Parathyroid adenoma (tissue), 2 donors: Measurements from ENCODE around the gene MBTPS1.

Experiments
- H2AFZ ChIP-seq: fragments of 300-600 bp; sonication (generic); one replicate; pipeline ENCODE4 v1.7.0; 2017; ENCODE audit warnings: antibody characterized with exemption, mild to moderate bottlenecking
- H3K27ac ChIP-seq: fragments of 300-600 bp; sonication (generic); one replicate; pipeline ENCODE4 v1.7.0; 2017
- H3K27me3 ChIP-seq: fragments of 300-600 bp; sonication (generic); one replicate; pipeline ENCODE4 v1.7.0; 2017; ENCODE audit warnings: low read length; ENCODE audit not compliant: control insufficient read depth, insufficient read depth
- H3K36me3 ChIP-seq: fragments of 300-600 bp; sonication (generic); one replicate; pipeline ENCODE4 v1.7.0; 2017; ENCODE audit warnings: low read length; ENCODE audit not compliant: control insufficient read depth, insufficient read depth
- H3K4me1 ChIP-seq: fragments of 300-600 bp; sonication (generic); one replicate; pipeline ENCODE4 v1.7.0; 2017; ENCODE audit warnings: control low read depth
- H3K4me2 ChIP-seq: fragments of 300-600 bp; sonication (generic); one replicate; pipeline ENCODE4 v1.7.0; 2017; ENCODE audit warnings: low read length
- H3K4me3 ChIP-seq: fragments of 300-600 bp; sonication (generic); one replicate; pipeline ENCODE4 v1.7.0; 2017; ENCODE audit warnings: low read depth, low read length
- H3K79me2 ChIP-seq: fragments of 300-600 bp; sonication (generic); one replicate; pipeline ENCODE4 v1.7.0; 2017; ENCODE audit warnings: control low read depth
- H3K9ac ChIP-seq: fragments of 300-600 bp; sonication (generic); one replicate; pipeline ENCODE4 v1.7.0; 2017; ENCODE audit warnings: mild to moderate bottlenecking
- H3K9me3 ChIP-seq: fragments of 300-600 bp; sonication (generic); one replicate; pipeline ENCODE4 v1.7.0; 2017; ENCODE audit warnings: low read length; ENCODE audit not compliant: control insufficient read depth
- TF ChIP-seq, protein P1 (sequence below): fragments of 300-600 bp; sonication (generic); IDR thresholded peaks from one replicate; pipeline ENCODE4 v1.7.0; 2017; ENCODE audit warnings: antibody characterized with exemption, mild to moderate bottlenecking
- donor health status: primary hyperparathyroidism.

Gene MBTPS1

DNA sequence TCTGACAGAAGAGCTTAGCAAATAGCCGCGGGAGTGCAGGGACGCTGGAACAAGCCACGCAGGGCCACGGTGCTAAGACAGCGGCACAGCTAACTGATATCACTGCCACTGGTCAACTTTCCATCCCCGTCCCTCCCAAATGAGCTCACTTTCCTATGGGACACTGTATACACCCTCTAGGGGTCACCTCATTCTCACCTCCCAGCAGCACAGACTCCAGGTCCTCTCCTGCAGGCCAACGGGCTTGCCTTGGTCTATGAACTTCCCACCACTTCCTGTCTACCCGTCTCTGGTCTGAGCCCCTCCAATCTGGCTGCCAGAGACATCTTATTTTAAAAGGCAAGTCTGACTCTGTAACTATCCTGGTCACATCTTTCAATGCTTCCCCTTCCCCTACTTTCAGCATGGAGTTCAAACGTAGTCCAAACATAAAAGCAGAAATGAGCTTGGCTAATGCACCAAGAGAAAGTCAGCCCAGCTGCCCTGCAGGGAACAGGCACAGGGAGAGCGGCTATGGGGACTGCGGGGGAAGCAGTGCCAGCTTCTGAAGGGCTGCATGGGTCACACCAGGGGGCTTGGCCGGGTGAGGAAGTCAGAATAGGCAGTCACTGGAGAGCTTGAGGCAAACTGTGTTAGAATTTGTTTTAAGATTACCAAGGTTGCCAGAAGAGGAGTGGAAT is 47.8 kb downstream of the MBTPS1 start:
- H3K9ac ChIP-seq = no peak overlapping the region
- no peak overlapping the region for H3K4me2 ChIP-seq
- no peaks in the 10 kb centered on the region for H3K36me3 ChIP-seq
- no peaks in the 10 kb centered on the region for H3K27me3 ChIP-seq
- H3K9me3 ChIP-seq = no peaks in the 10 kb centered on the region
- no peak overlapping the region for H2AFZ ChIP-seq
- H3K4me3 ChIP-seq = no peak overlapping the region
- H3K4me1 ChIP-seq = no peaks in the 10 kb centered on the region
- TF ChIP-seq, protein P1, sequence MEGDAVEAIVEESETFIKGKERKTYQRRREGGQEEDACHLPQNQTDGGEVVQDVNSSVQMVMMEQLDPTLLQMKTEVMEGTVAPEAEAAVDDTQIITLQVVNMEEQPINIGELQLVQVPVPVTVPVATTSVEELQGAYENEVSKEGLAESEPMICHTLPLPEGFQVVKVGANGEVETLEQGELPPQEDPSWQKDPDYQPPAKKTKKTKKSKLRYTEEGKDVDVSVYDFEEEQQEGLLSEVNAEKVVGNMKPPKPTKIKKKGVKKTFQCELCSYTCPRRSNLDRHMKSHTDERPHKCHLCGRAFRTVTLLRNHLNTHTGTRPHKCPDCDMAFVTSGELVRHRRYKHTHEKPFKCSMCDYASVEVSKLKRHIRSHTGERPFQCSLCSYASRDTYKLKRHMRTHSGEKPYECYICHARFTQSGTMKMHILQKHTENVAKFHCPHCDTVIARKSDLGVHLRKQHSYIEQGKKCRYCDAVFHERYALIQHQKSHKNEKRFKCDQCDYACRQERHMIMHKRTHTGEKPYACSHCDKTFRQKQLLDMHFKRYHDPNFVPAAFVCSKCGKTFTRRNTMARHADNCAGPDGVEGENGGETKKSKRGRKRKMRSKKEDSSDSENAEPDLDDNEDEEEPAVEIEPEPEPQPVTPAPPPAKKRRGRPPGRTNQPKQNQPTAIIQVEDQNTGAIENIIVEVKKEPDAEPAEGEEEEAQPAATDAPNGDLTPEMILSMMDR = no peak
- H3K79me2 ChIP-seq = no peaks in the 10 kb centered on the region
- H3K27ac ChIP-seq = no peak overlapping the region

- no peak overlapping the region for H3K4me3 ChIP-seq
- no peak overlapping the region for H3K27ac ChIP-seq
- TF ChIP-seq, protein P1 = no peak
- no peaks in the 10 kb centered on the region for H3K79me2 ChIP-seq
- no peak overlapping the region for H2AFZ ChIP-seq
- H3K9ac ChIP-seq = no peak overlapping the region
- H3K9me3 ChIP-seq = no peaks in the 10 kb centered on the region
- H3K4me1 ChIP-seq = no peaks in the 10 kb centered on the region
- H3K36me3 ChIP-seq = no peaks in the 10 kb centered on the region
- H3K27me3 ChIP-seq = no peaks in the 10 kb centered on the region
- no peak overlapping the region for H3K4me2 ChIP-seq
Observed at GRCh38 chr16:84068041-84068440, 48.7 kb downstream of the MBTPS1 start.

DNA sequence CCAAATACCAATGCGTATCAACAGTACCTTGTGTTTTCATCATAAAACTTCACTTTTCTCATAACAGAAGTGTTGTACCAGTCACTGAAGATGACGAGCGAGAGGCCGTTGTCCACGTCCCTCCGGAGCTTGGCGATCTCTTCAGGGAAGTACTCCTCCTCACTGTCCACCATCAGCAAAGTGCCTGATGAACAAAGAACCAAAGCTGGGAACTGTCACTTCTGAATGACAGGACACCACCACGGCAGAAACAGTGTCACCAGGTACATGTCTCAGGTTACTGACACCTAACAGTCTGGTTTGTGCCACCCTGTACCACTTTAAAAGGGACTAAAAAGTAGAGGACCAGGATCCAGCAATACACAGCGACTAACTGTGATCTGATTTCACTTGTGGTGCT is 49.1 kb downstream of the MBTPS1 start:
- Histone ChIP-seq H3K27ac (no peak overlapping the region), H3K4me1 (peaks cover 2% of the 10 kb centered on the region), H3K9me3 (no peaks in the 10 kb centered on the region), H3K27me3 (no peaks in the 10 kb centered on the region), H3K9ac (no peak overlapping the region), H3K4me3 (no peak overlapping the region), H3K36me3 (no peaks in the 10 kb centered on the region), H3K4me2 (no peak overlapping the region), H2AFZ (no peak overlapping the region), H3K79me2 (no peaks in the 10 kb centered on the region)
- TF ChIP-seq, protein P1 = no peak

GRCh38 chr16:84065536-84066132 is 51.1 kb downstream of the MBTPS1 start:
- Histone ChIP-seq H3K4me1 (peaks cover 6% of the 10 kb centered on the region), H3K4me2 (no peak overlapping the region), H3K36me3 (no peaks in the 10 kb centered on the region), H3K4me3 (no peak overlapping the region), H3K27me3 (no peaks in the 10 kb centered on the region), H3K27ac (no peak overlapping the region), H3K79me2 (no peaks in the 10 kb centered on the region), H3K9me3 (no peaks in the 10 kb centered on the region), H2AFZ (no peak overlapping the region), H3K9ac (no peak overlapping the region)
- TF ChIP-seq, protein P1 = peak; percentile 73

- H3K36me3 ChIP-seq = no peaks in the 10 kb centered on the region
- H3K9ac ChIP-seq = no peak overlapping the region
- peaks cover 6% of the 10 kb centered on the region for H3K4me1 ChIP-seq
- H3K27me3 ChIP-seq = no peaks in the 10 kb centered on the region
- no peak overlapping the region for H3K27ac ChIP-seq
- H3K4me3 ChIP-seq = no peak overlapping the region
- no peak overlapping the region for H3K4me2 ChIP-seq
- no peaks in the 10 kb centered on the region for H3K79me2 ChIP-seq
- H2AFZ ChIP-seq = no peak overlapping the region
- no peaks in the 10 kb centered on the region for H3K9me3 ChIP-seq
- TF ChIP-seq, protein P1 = no peak
Observed at GRCh38 chr16:84063980-84064379, 52.8 kb downstream of the MBTPS1 start.
